Effector memory CD8-positive, alpha-beta T cell (primary cell): ENCODE measurements around the gene TLDC2.
"Not testable (repeated sequence)": the region's sequence is repeated elsewhere in the genome, so short reads cannot be mapped to it uniquely, and the experiment has no call there.

ENCODE experiments used
- ATAC-seq: fragments of 150-1000 bp; cut with Tn5 transposase; replicated peaks from 2 replicates; pipeline ENCODE4 v1.10.0; 2021; ENCODE audit warnings: mild to moderate bottlenecking, moderate library complexity
- DNase-seq, 3 experiments: peaks; one replicate each; pipeline ENCODE4 v3.0.0; 2021
- H3K27ac Mint-ChIP-seq, 2 donors: one replicate each; pipeline ENCODE4 v1.8.0; 2022; ENCODE audit warnings: mild to moderate bottlenecking in 2 of 2, mixed read lengths in 2 of 2, moderate library complexity in 2 of 2
- H3K27me3 Mint-ChIP-seq, 2 donors: one replicate each; pipeline ENCODE4 v1.8.0; 2022; ENCODE audit warnings: mixed read lengths in 2 of 2
- H3K36me3 Mint-ChIP-seq: one replicate; pipeline ENCODE4 v1.8.0; 2022; ENCODE audit warnings: mild to moderate bottlenecking, moderate library complexity, mixed read lengths; ENCODE audit not compliant: insufficient read depth
- H3K4me1 Mint-ChIP-seq, 2 donors: one replicate each; pipeline ENCODE4 v1.8.0; 2022; ENCODE audit warnings: low read depth in 2 of 2, mixed read lengths in 2 of 2
- H3K4me3 Mint-ChIP-seq, 2 donors: one replicate each; pipeline ENCODE4 v1.8.0; 2022; ENCODE audit warnings: mild to moderate bottlenecking in 2 of 2, mixed read lengths in 2 of 2, moderate library complexity in 2 of 2
- H3K9me3 Mint-ChIP-seq, 2 donors: one replicate each; pipeline ENCODE4 v1.8.0; 2022; ENCODE audit warnings: mixed read lengths in 2 of 2

Gene TLDC2

GRCh38 chr20:36866681-36867495 lies 9.1 kb upstream of the TLDC2 start:
- peaks cover 6 to 7% of the 10 kb centered on the region in 2 donors for H3K4me1 Mint-ChIP-seq
- H3K27ac Mint-ChIP-seq, result no peak overlapping the region
- no peaks in the 10 kb centered on the region for H3K9me3 Mint-ChIP-seq
- DNase-seq, result no peak
- no peak overlapping the region for H3K4me3 Mint-ChIP-seq
- no peak for ATAC-seq
- H3K36me3 Mint-ChIP-seq, result peaks cover 7% of the 10 kb centered on the region
- H3K27me3 Mint-ChIP-seq, result peaks cover 14 to 35% of the 10 kb centered on the region in 2 donors

- DNase-seq, result no peak
- Mint-ChIP-seq H3K27ac (no peak overlapping the region), H3K36me3 (no peaks in the 10 kb centered on the region), H3K9me3 (no peaks in the 10 kb centered on the region), H3K4me1 (no peaks in the 10 kb centered on the region), H3K4me3 (no peak overlapping the region), H3K27me3 (peaks cover 0 to 2% of the 10 kb centered on the region in 2 donors)
- no peak for ATAC-seq
Measured at GRCh38 chr20:36871640-36872570, 4.0 kb upstream of the TLDC2 start.

- Mint-ChIP-seq H3K27ac (no peak overlapping the region), H3K4me3 (no peak overlapping the region), H3K4me1 (no peaks in the 10 kb centered on the region), H3K9me3 (no peaks in the 10 kb centered on the region), H3K27me3 (no peaks in the 10 kb centered on the region), H3K36me3 (no peaks in the 10 kb centered on the region)
- ATAC-seq (no peak), DNase-seq (no peak)
Measured at GRCh38 chr20:36872852-36873251, 3.1 kb upstream of the TLDC2 start.

GRCh38 chr20:36873498-36874189 lies 2.3 kb upstream of the TLDC2 start:
- Mint-ChIP-seq H3K27ac (no peak overlapping the region), H3K9me3 (no peaks in the 10 kb centered on the region), H3K4me1 (no peaks in the 10 kb centered on the region), H3K27me3 (no peaks in the 10 kb centered on the region), H3K4me3 (no peak overlapping the region), H3K36me3 (no peaks in the 10 kb centered on the region)
- ATAC-seq (no peak), DNase-seq (no peak)

GRCh38 chr20:36875093-36875492 lies 845 bp upstream of the TLDC2 start:
- ATAC-seq, H3K9me3 Mint-ChIP-seq, DNase-seq, H3K4me3 Mint-ChIP-seq, H3K27me3 Mint-ChIP-seq, H3K4me1 Mint-ChIP-seq, H3K36me3 Mint-ChIP-seq: not testable (repeated sequence)
- H3K27ac Mint-ChIP-seq, result peak overlapping the region in 1 of 2 donors; percentile 9

GRCh38 chr20:36876473-36876833 lies 515 bp downstream of the TLDC2 start:
- DNase-seq, result no peak
- Mint-ChIP-seq H3K4me3 (no peak overlapping the region), H3K4me1 (no peaks in the 10 kb centered on the region), H3K27me3 (no peaks in the 10 kb centered on the region), H3K36me3 (no peaks in the 10 kb centered on the region), H3K27ac (no peak overlapping the region), H3K9me3 (no peaks in the 10 kb centered on the region)
- no peak for ATAC-seq

GRCh38 chr20:36878941-36879340 lies 3.0 kb downstream of the TLDC2 start:
- ATAC-seq, result no peak

GRCh38 chr20:36880741-36881250 lies 4.9 kb downstream of the TLDC2 start:
- ATAC-seq, result no peak
- Mint-ChIP-seq H3K4me1 (no peaks in the 10 kb centered on the region), H3K9me3 (no peaks in the 10 kb centered on the region), H3K27ac (no peak overlapping the region), H3K27me3 (no peaks in the 10 kb centered on the region), H3K36me3 (no peaks in the 10 kb centered on the region), H3K4me3 (no peak overlapping the region)
- no peak for DNase-seq

More at GRCh38 chr20:36878941-36879340, 3.0 kb downstream of the TLDC2 start:
- no peaks in the 10 kb centered on the region for H3K4me1 Mint-ChIP-seq
- H3K9me3 Mint-ChIP-seq, result no peaks in the 10 kb centered on the region
- H3K27me3 Mint-ChIP-seq, result no peaks in the 10 kb centered on the region
- no peaks in the 10 kb centered on the region for H3K36me3 Mint-ChIP-seq
- no peak overlapping the region for H3K27ac Mint-ChIP-seq
- DNase-seq, result no peak
- H3K4me3 Mint-ChIP-seq, result no peak overlapping the region

- H3K36me3 Mint-ChIP-seq, result no peaks in the 10 kb centered on the region
- no peak overlapping the region for H3K4me3 Mint-ChIP-seq
- no peaks in the 10 kb centered on the region for H3K27me3 Mint-ChIP-seq
- H3K9me3 Mint-ChIP-seq, result no peaks in the 10 kb centered on the region
- ATAC-seq (no peak), DNase-seq (no peak)
- H3K4me1 Mint-ChIP-seq, result no peaks in the 10 kb centered on the region
- peak overlapping the region; percentile 24 to 73 for H3K27ac Mint-ChIP-seq
Measured at GRCh38 chr20:36881331-36881730, 5.4 kb downstream of the TLDC2 start.

- Mint-ChIP-seq H3K36me3 (no peaks in the 10 kb centered on the region), H3K27ac (peak overlapping the region in 1 of 2 donors; percentile 73), H3K9me3 (no peaks in the 10 kb centered on the region), H3K4me1 (peaks cover 4% of the 10 kb centered on the region in 2 donors), H3K4me3 (no peak overlapping the region), H3K27me3 (no peaks in the 10 kb centered on the region)
- DNase-seq (no peak), ATAC-seq (no peak)
Measured at GRCh38 chr20:36881888-36882287, 6.0 kb downstream of the TLDC2 start.

GRCh38 chr20:36883977-36884535 lies 8.1 kb downstream of the TLDC2 start:
- Mint-ChIP-seq H3K4me1 (peaks cover 14 to 15% of the 10 kb centered on the region in 2 donors), H3K9me3 (no peaks in the 10 kb centered on the region), H3K4me3 (no peak overlapping the region), H3K27me3 (no peaks in the 10 kb centered on the region), H3K36me3 (peaks cover 4% of the 10 kb centered on the region), H3K27ac (no peak overlapping the region)
- DNase-seq, result no peak
- ATAC-seq, result no peak

- H3K36me3 Mint-ChIP-seq, result peaks cover 5% of the 10 kb centered on the region
- H3K9me3 Mint-ChIP-seq, result no peaks in the 10 kb centered on the region
- ATAC-seq (no peak), DNase-seq (no peak)
- H3K27ac Mint-ChIP-seq, result no peak overlapping the region
- peaks cover 14 to 15% of the 10 kb centered on the region in 2 donors for H3K4me1 Mint-ChIP-seq
- H3K4me3 Mint-ChIP-seq, result no peak overlapping the region
- H3K27me3 Mint-ChIP-seq, result no peaks in the 10 kb centered on the region
Measured at GRCh38 chr20:36885356-36885755, 9.4 kb downstream of the TLDC2 start.
